HG03095 (cell line): ENCODE measurements around the gene SPAG16.

ENCODE experiments used
- ATAC-seq: cut with Tn5 transposase; IDR thresholded peaks from one replicate; pipeline ENCODE4 v1.9.1; 2021; ENCODE audit warnings: moderate library complexity; ENCODE audit not compliant: unreplicated experiment

SPAG16 gene

DNA sequence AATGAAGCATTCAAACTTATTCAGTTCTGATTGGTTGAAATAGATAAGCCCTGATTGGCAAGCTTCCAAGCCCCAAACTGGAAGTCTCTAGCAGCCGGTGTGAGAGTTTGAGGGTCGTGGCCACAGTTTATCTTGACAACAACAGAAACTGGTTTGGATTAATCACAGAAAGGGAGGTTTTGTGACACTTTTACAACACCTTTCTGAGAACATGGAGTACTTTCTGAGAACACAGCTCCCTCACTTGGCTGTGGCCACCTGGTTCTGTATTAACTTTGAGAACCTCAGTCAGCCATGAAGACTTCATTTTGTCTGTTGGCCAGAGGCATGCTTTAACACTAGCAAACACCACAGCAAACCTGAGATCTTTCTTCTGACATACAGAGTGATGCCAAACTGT, 845.9 kb downstream of the SPAG16 start:
- ATAC-seq = no peak

DNA sequence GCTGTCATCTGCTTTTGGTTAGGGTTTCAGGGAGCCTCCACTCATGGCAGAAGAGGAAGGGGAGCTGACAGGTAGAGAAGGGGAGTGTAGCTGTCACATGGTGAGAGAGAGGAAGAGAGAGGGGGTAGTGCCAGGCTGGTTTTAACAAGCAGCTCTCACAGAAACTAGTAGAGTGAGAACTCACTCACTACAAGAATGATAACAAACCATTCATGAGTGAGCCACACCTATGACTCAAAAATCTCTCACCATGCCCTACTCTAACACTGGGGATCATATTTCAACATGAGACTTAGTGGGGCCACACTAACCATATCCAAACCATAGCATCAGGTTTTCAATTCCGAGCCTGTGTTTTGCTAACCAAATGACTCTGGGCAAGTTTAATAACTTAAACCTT, 851.7 kb downstream of the SPAG16 start:
- ATAC-seq = no peak

DNA sequence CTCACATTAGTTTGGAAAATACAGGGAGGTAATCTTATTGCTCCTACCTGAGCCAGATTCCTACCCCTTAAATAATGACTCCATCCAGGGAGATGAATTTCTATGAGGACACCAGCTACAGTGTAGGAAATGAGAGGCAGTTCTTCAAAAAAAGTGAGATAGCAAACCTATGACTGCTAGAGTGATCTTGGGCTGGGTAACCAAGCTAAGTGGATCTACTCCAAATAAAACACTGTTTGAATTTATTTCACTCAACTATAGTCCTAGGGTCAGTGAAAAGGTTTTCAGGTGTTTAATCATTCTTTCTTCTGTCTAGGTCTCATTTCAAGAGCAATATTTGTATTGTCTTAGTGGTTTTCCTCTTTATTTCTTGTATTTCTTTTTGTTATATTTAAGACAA, 854.5 kb downstream of the SPAG16 start:
- ATAC-seq = no peak

DNA sequence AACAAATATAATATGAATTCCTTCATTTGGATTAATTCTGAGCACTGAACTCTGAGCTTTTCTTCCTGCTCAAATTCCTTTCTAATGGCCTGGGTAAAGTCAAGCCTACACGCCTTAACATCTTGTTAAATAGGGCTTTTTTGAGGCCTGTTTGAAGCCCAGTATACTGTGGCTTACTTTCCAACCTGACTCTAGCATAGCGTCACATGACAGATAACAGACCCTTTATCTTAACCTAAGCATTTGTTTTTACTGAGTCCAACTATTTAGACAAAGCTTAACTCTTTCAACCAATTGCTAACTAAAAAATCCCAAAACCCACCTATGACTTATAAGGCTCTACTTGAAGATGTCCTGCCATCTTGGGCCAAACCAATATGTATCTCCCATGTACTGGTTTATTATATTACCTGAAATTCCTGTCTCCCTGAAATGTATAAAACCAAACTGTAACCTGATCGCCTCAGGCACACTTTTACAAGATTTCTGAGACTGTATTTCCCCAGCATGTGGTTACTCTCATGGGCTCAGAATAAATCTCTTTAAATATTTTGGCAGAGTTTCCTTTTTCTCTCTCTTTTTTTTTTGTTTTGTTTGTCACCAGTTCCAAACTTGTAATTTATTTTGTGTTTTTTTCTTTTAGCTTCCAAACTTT, 855.5 kb downstream of the SPAG16 start:
- no peak for ATAC-seq

DNA sequence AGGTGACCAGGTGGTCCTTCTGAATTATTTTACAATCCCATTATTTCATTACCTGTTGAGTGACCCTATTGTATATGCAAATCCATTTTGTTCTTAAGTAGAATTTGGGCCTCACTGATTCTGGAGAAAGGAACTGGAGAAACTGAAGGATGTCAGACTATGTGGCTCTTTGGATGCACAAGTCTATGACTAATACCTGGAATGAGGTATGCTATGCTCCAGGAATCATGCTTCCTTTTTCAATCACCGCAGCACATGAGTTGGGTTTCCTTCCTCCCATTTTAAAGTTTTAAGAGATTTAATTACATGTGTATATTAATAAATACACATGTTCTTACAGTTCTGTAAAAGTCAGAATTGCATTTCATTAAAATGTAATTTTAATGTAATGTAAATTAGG, 872.7 kb downstream of the SPAG16 start:
- ATAC-seq = no peak

DNA sequence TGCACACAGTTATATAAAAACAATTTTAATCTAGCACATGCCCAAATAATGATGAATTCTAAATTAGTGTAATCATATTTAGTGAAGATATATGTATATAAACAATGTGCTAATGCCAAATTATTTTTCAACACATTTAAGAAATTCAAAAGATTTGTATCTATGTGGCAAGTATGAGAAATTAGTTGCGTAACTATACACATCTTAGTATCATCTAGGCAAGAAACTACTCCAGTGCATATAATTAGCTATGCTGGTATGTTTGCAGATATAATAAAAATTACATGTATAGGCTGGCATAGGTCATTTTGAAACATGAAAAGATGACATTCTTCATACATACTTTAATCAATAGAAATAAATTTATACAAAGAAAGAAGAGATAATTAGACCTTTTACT, 874.6 kb downstream of the SPAG16 start:
- no peak for ATAC-seq

DNA sequence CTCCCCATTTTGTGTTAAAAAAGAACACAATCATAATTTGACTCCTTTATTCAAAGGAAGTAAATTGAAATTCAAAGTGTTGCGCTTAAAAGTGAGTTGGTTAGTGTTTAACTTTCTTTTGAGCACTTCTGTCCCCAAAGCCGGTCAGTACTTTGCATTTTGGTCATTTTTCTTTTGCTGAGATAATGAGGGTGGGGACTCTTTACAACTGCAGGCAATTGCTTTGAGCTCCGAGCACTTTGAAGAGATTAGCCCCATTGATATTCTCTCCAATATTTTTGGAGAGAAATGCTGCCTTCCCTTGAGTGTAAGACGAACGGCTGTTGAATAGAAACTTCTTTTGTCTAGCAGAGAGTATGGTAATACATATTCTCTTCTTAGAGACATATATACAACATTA, 885.0 kb downstream of the SPAG16 start:
- no peak for ATAC-seq

DNA sequence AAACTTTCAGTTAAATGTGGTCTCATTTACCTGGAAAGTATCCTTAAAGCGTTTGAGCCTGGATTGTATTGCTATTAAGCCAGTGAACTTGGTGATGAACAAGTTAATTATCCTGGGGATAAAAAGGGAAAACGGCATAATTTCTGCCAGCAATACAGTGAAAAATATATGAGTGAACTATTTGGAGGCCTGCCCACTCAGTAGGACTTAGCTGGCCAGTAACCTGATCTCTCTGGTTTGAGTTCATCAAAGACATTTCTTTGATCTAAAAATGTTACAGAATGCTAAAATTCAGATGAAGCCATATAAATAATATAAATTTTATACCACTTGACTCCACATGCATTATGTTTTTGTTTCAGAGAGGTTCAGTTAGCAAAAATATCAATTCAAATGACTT, 885.5 kb downstream of the SPAG16 start:
- no peak for ATAC-seq

DNA sequence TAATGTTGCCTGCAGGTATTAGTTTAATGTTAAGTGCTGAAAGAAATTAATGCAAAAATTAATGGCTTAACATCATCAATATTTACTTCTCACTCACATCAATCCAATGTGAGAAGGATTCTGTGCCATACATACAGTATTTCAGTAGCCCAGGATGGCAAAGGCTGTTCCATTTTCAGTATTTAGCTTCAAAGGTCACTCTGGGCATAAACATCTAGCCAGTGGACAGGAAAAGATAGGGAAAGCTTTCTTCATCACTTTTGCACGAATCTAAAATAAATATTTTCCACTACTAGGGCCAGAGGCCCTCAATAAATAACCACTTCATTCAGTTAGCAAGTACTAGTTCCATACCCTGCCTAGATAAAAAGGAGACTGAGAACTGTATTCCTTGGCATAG, 890.3 kb downstream of the SPAG16 start:
- ATAC-seq = no peak

DNA sequence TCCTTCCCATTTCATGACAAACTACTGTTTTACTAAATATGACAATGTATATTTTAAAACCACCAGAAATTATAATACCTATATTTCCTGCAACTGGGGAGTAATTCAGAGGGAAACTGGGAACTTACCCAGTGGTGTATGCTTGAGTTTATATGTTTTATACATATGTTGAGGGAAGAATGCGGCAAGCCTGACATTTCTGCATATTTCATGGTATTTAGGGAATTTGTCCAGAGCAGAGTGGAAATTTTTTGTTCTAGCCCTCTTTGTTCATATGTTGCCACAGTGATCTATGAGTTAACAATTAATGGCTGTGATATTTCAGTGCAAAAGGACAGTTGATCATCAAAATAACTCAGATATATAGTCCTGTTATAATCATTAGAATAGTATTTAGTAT, 895.8 kb downstream of the SPAG16 start:
- no peak for ATAC-seq

DNA sequence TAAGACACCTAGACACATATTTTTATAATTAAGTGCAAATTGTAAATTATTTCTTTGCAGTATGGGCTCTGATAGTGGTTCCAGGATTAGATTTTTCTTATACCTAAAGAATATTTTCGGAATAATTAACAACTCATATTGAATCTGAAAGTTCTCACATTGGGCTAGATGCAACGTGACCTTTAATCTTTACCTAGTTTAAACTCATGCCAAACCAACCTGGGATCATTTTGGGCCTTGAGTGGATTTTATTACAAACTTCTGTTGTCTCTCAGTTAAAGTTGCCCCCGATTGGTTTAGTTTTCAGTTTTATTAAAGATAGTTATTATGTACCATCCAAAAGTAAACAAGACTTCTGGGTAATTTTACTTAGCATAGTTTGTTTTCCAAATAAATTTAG, 896.4 kb downstream of the SPAG16 start:
- no peak for ATAC-seq

DNA sequence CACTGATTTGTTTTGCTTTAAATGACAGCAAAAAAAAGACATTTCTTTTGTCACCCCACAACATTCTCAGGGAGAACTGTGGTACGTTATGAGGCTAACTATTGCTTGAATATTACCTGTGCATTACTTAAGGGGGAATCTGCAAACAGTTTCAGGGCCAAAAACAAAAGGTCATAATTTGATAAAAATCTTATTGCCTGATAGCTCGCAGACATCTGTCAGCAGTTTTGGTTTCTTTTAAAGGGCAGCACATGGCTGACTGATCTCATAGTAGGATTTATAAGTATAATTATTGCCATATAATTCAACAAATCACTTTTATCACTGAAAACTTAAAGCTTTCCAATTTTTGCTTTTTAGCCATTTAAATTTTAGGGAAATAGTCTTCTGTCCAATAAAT, 900.2 kb downstream of the SPAG16 start:
- ATAC-seq = no peak

DNA sequence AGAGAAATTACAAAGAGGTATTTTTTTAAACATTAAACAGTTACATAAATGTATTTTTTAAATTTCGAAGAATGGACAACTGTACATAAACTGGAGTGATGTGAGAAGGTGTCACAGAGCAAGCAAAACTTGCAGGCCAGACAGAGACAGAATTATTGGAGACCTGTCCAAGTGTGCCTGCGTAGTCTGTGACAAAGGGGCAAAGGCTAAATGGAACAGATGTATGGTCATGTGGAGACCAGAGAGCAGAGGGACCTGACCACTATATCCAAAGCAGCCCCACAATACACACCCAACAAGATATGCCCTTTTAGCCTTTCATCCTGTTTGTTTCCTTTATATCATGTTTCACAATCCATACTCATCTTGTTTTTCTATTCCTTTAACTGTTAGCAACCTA, 901.3 kb downstream of the SPAG16 start:
- ATAC-seq = no peak

DNA sequence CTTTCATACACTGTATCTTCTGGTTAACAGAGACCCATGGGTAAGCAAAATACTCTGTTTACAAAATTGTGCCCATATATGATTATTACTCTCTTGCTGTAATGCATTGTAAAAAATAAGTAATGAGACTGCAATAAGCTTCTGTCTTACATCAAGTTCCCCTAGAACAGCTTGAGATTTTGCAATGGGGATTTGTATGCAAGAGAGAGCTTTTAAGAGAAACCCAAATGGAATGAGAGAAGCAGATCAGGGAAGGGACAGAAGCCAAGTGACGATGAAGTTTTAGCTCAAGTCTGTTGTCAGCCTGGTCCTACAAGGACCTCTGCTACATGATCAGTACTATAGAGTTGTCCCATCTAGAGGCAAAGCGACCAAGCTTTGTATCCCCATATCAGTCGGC, 908.4 kb downstream of the SPAG16 start:
- ATAC-seq = no peak

DNA sequence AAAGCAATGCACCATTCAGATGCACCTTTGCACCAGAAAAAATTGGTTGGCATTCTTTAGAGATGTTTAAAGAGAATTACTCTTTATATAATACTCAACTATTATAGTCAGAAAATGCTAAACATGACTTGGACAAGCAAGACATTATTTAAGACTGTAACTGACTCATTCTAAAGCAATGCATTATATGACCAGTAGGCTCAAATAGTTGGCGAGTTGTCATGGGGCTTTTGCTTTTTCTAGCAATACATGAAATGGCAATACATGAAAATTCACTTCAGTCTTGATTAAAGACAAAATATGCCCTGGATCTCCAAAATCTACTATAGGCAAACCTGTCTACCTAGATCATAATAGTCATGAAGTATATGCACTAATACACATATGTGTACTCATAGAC, 909.7 kb downstream of the SPAG16 start:
- no peak for ATAC-seq

DNA sequence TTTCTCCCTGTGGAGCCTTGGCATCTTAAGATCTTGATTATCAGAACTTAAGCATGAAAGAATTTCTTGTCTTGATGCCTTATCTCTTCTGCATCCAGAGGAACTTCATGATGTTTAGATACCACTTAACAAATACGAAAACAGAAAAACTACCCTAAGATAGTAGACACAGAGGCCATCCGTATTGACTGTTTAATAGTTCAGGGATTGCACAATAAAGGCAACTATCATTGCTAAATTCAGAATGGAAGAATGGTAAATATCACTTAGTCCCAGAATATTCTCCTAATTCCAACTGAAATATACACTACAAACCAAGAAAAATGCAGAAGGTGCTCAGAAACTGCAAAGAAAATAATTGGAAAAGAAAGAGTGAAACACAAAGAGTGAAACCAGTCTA, 912.0 kb downstream of the SPAG16 start:
- ATAC-seq = no peak

DNA sequence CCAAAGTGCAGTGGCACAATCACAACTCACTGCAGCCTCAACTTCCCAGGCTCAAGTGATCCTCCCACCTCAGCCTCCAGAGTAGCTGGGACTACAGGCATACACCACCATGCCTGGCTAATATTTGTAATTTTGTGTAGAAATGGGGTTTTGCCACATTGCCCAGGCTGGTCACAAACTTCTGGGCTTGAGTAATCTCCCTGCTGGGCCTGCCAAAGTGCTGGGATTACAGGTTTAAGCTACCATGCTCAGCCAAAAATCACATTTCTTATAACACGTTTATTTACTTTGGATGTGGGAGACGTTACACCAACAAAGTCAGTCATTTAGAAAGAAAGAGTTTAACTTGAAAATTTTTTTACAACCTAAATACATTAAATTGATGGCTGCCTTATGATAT, 917.6 kb downstream of the SPAG16 start:
- ATAC-seq = no peak

DNA sequence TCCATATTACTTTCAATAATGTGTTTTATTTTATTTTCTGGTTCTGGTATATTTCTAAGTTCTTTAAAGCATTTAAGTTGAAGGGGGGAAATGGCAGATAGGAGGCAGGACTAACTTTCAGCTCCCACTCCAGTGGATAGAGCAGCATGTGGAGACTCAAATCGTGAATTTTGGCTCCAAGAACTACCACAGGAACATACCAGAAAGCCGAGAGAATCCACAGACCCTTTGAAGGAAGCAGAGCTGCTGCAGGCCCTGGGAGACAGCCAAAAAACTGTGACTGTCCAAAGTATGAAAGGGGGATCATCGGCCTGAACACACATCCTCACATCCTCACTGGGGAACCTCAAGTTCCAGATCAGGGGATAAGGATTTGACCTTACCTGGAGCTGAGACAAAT, 919.0 kb downstream of the SPAG16 start:
- ATAC-seq = no peak

DNA sequence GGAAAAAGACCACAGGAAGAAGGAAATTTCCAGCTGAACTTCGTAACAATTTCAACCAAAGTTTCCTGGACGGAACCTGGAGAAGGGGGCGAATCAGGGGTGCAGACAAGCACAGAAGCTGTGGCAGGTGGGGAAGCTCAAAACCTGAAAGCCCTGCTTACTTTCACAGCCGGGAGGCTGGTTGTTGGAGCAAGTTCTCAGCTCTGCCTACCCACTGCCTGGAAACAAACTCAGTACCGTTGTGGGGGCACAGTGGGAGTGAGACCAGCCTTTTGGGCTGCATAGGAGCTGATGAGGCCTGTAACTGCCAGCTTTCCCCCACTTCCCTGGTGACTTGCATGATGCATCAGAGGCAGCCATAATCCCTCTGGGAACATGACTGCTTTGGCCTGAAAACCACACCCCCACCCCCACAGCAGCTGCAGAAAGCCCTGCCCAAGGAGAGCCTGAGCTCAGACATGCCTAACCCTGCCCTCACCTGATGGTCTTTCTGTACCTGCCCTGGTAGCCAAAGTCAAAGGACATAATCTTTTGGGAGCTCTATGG, 919.6 kb downstream of the SPAG16 start:
- ATAC-seq = no peak

DNA sequence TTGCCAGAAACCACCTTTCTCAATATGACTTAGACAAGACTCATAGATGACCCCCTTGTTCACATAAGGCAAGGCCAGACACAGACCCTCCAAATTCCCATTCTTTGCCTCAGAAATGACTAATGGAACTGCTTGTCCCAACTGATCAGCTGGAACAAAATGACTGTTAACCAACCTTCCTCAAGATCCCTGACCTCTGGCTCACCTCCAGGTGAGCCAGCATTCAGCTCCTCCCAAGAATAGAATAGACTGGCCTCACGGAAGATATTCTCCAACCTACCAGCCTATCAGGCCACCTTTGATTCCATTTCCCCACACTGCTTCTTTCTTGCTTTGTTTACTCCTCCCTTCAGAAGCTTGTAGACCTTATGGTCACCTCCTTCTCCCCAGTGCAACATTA, 930.8 kb downstream of the SPAG16 start:
- ATAC-seq = no peak

DNA sequence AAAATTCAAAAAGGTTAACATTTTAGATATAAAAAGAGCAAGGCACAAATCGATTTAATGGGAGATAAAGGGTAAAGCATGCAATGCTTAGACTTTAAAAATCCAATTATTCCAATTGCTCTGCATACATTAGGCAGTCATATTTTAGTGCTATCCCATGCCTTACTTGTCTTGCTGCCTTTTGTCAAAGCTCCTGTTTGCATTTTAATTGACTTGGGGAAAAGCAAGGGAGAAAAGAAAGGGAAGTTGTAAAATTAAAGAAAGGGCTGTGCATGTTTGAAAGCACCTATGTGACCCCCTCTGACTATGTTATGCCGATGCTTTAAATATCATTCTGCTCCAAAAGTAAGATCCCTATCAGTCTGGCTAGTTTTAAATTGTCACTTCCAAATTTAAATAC, 932.9 kb downstream of the SPAG16 start:
- no peak for ATAC-seq

DNA sequence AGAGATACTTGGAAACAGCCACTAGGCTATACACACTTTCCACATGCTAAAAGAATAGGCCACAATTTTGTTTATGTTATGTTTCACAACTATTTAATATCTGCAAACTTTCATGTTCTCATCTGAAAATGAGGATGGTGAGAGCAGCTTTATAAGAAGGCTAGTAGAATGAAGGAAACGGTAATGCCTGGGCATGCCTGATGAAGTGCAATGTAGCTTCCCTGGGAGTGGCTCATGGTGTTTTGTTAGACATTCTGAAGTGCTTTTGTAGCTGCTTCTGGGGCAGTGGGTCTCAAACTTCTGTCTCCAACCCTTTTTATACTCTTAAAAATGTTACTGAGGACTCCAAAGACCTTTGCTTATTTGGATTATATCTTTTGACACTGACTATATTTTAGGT, 933.3 kb downstream of the SPAG16 start:
- no peak for ATAC-seq

DNA sequence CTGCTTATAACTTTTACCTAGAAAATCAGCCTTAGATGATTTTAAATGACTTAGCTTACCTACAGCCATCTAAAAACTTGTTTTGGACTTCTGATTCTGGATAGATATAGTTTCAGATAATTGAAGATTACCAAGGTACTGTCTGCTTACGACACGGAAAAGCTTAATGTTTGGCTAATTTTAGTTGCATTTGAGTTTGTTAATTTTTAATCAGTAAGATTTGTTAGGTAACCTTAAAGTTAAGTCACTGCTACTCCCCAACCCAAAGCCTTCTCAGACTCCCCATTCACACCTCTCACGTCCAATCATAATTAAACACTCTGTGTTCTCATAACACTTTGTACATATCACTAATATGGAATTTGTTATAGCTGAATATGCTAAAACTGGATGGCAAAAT, 936.0 kb downstream of the SPAG16 start:
- no peak for ATAC-seq
